OCI-LY7 (cell line): ENCODE measurements around the gene AURKAIP1. TPM values are rescaled to one million over a fixed set of nuclear protein-coding genes. Genes with fewer than 3 reads are reported as not detected.
A peak's percentile ranks its signal among the peaks of the same experiment; 100 is the strongest.

Source experiments
- BruUV-seq: library from RNA; stranded (reverse); fragments of 400-500 nt; replicated peaks from 2 replicates; lab custom pipeline; 2021; lab: Mats Ljungman, UMichigan
- CTCF ChIA-PET: fragments of 300-600 bp; sonication (Branson Sonifier 250); formaldehyde crosslinking; loops from one replicate; lab custom pipeline; 2022; ENCODE audit warnings: antibody characterized with exemption; ENCODE audit not compliant: unreplicated experiment; lab: Charles Lee
- POLR2A ChIA-PET: fragments of 300-600 bp; sonication (Branson Sonifier 250); formaldehyde crosslinking; loops from one replicate; lab custom pipeline; 2022; ENCODE audit warnings: antibody characterized with exemption; lab: Charles Lee
- DNase-seq: peaks from one replicate; pipeline ENCODE4 v3.0.0-alpha.2; 2015; ENCODE audit warnings: low spot score
- H2AFZ ChIP-seq: fragments of 200-600 bp; sonication (generic), shearing (Covaris generic); 2 replicates; pipeline ENCODE4 v1.6.1; 2014; ENCODE audit warnings: mild to moderate bottlenecking, antibody characterized with exemption, low read length, moderate library complexity
- H3K27ac ChIP-seq: fragments of 200-600 bp; sonication (generic); 2 replicates; pipeline ENCODE4 v1.5.1; 2014; ENCODE audit warnings: mixed run types, low read depth, mild to moderate bottlenecking, moderate library complexity, low read length, inconsistent platforms; ENCODE audit not compliant: poor library complexity, severe bottlenecking
- H3K36me3 ChIP-seq: fragments of 200-600 bp; sonication (generic); 2 replicates; pipeline ENCODE4 v1.6.1; 2014; ENCODE audit warnings: mild to moderate bottlenecking, antibody characterized with exemption, low read length, moderate library complexity, mixed read lengths; ENCODE audit not compliant: insufficient read depth
- H3K4me1 ChIP-seq: fragments of 200-600 bp; sonication (generic); 2 replicates; pipeline ENCODE4 v1.5.1; 2014; ENCODE audit warnings: mild to moderate bottlenecking, low read length; ENCODE audit not compliant: insufficient read depth, poor library complexity, severe bottlenecking
- H3K4me2 ChIP-seq: fragments of 200-600 bp; sonication (generic); 2 replicates; pipeline ENCODE4 v1.6.1; 2014; ENCODE audit warnings: mild to moderate bottlenecking, low read length
- H3K4me3 ChIP-seq: fragments of 200-600 bp; sonication (generic); 2 replicates; pipeline ENCODE4 v1.5.1; 2014; ENCODE audit warnings: mild to moderate bottlenecking, low read depth, low read length; ENCODE audit not compliant: poor library complexity, severe bottlenecking
- H3K79me2 ChIP-seq: fragments of 200-600 bp; sonication (generic); 2 replicates; pipeline ENCODE4 v1.6.1; 2016; ENCODE audit warnings: low read depth, mild to moderate bottlenecking, low read length, moderate library complexity, mixed read lengths; ENCODE audit not compliant: insufficient read depth
- H3K9me2 ChIP-seq: fragments of 200-600 bp; sonication (generic); 2 replicates; pipeline ENCODE4 v1.6.1; 2016; ENCODE audit warnings: mild to moderate bottlenecking, low read length, mixed read lengths; ENCODE audit not compliant: insufficient read depth
- H3K9me3 ChIP-seq: fragments of 200-600 bp; sonication (generic); 2 replicates; pipeline ENCODE4 v1.6.1; 2014; ENCODE audit warnings: mild to moderate bottlenecking, mixed run types, low read length, mixed read lengths
- H4K20me1 ChIP-seq: fragments of 200-600 bp; sonication (generic); 2 replicates; pipeline ENCODE4 v1.6.1; 2014; ENCODE audit warnings: mild to moderate bottlenecking, antibody characterized with exemption, low read length, moderate library complexity, mixed read lengths; ENCODE audit not compliant: insufficient read depth
- CTCF ChIP-seq: fragments of 200-600 bp; sonication (generic); conservative IDR thresholded peaks from 2 replicates; pipeline ENCODE4 v1.5.1; 2014; ENCODE audit warnings: mild to moderate bottlenecking, antibody characterized with exemption, low read length, moderate library complexity, mixed read lengths
- EZH2phosphoT487 ChIP-seq: fragments of 200-600 bp; sonication (generic); IDR thresholded peaks from 2 replicates; pipeline ENCODE4 v1.6.1; 2018; ENCODE audit warnings: low read depth, borderline replicate concordance, mild to moderate bottlenecking, mixed run types, antibody characterized with exemption, low read length, moderate library complexity, mixed read lengths
- intact Hi-C: fragments of 100-400 bp; cut with micrococcal nuclease; formaldehyde crosslinking; loops from one replicate; pipeline ENCODE4 v1.10.0; 2022; ENCODE audit not compliant: unreplicated experiment
- total RNA-seq, 2 experiments: library from RNA; depleted of rRNA in 1 of 2; stranded (reverse); fragments of >200 nt in 1 of 2; shearing (Covaris generic) in 1 of 2; gene quantifications; 2 replicates each; pipeline ENCODE4 v1.2.3, GENCODE V29; 2014 to 2022

Gene AURKAIP1
- total RNA-seq, 2 experiments from 2014 or later: 163 to 172 TPM

- BruUV-seq: no TSS peak
- Histone ChIP-seq H3K4me2 (no peak overlapping the region), H3K9me3 (no peaks in the 10 kb centered on the region), H3K79me2 (no peaks in the 10 kb centered on the region), H3K36me3 (peaks cover 10% of the 10 kb centered on the region), H3K4me3 (no peak overlapping the region), H2AFZ (no peak overlapping the region), H4K20me1 (no peaks in the 10 kb centered on the region), H3K27ac (no peak overlapping the region), H3K4me1 (no peaks in the 10 kb centered on the region), H3K9me2 (no peaks in the 10 kb centered on the region)
- POLR2A ChIA-PET: no interaction called here
- CTCF ChIA-PET: interaction anchor here (1.2 kb wide), 1 partner anchor 8 kb away, joined by 5 read pairs; no protein-coding TSS in a partner anchor
- no peak for DNase-seq
- intact Hi-C loops: no loop called here
- TF ChIP-seq CTCF (no peak), EZH2phosphoT487 (no peak)
Observed at GRCh38 chr1:1338278-1338677, 36.7 kb downstream of the AURKAIP1 start.

DNA sequence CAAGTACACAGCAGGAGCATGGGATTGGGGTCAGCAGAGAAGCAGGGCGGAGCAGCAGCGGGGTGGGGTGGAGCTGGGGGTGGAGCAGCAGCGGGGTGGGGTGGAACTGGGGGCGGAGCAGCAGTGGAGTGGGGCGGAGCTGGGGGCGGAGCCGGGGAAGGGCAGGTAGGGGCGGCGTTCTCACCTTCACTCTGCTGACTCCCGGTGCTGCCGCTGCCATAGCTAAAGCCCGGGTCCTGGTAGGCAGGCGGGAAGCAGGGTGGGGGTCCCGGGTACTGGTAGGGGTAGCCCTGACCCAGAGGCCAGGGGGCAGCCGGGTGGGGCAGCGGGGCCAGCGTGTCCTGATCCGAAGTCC lies 37.2 kb downstream of the AURKAIP1 start:
- peak; percentile 58 for DNase-seq
- H3K36me3 ChIP-seq: peaks cover 10% of the 10 kb centered on the region
- no peaks in the 10 kb centered on the region for H3K9me3 ChIP-seq
- BruUV-seq: no TSS peak
- H3K9me2 ChIP-seq: no peaks in the 10 kb centered on the region
- no peak overlapping the region for H3K4me2 ChIP-seq
- no peak overlapping the region for H2AFZ ChIP-seq
- ChIA-PET CTCF (interaction anchor here (1.2 kb wide), 1 partner anchor 8 kb away, joined by 5 read pairs; no protein-coding TSS in a partner anchor), POLR2A (no interaction called here)
- H4K20me1 ChIP-seq: no peaks in the 10 kb centered on the region
- intact Hi-C loops: no loop called here
- no peaks in the 10 kb centered on the region for H3K79me2 ChIP-seq
- TF ChIP-seq CTCF (no peak), EZH2phosphoT487 (no peak)
- no peak overlapping the region for H3K4me3 ChIP-seq
- no peak overlapping the region for H3K27ac ChIP-seq
- H3K4me1 ChIP-seq: no peaks in the 10 kb centered on the region

DNA sequence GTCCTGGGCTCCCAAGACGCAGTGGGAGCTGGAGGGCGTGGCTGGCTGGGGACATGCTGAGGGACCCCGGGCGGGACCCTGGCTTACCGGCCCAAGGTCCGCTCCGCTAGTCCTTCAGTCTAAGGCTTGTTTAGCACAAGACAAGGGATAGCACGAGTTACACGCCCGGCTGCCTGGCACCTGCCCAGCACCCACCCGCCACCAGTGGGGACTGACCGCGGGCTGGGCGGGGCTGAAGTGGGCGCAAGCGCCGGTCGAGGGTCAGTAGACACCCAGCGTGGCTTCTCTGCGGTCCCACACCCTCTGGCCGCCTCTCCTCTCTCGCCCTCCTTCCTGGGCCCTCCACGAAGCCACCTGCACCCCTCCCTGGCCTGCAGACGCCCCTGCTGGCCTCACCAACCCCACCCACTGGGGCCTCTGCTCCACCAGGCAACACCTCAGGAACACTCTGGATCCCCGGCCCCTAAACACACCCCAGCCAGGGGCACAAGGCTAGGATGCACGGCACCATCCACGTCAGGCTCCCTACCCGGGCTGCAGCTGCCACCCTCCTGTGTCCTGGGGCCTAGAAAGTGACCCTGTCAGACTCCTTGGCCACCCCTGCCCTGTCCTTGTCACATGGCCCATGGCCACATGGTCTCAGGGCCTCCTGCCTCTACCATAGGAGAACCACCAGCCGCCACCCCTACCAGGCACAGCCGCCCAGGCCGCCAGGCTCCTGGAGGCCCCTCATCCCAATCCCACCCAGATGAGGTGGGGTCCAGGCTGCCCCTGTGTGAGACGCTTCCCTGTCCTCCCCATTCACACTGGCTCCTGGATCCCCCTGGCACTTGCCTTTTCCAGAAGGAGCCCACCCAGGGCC lies 37.8 kb downstream of the AURKAIP1 start:
- H3K36me3 ChIP-seq: peaks cover 10% of the 10 kb centered on the region
- no peak overlapping the region for H3K27ac ChIP-seq
- ChIA-PET CTCF (no interaction called here), POLR2A (no interaction called here)
- H4K20me1 ChIP-seq: no peaks in the 10 kb centered on the region
- no peaks in the 10 kb centered on the region for H3K9me2 ChIP-seq
- TF ChIP-seq CTCF: no peak
- TF ChIP-seq EZH2phosphoT487: no peak
- H3K4me2 ChIP-seq: no peak overlapping the region
- no peaks in the 10 kb centered on the region for H3K4me1 ChIP-seq
- DNase-seq: no peak
- BruUV-seq: no TSS peak
- no peaks in the 10 kb centered on the region for H3K9me3 ChIP-seq
- no peak overlapping the region for H2AFZ ChIP-seq
- H3K4me3 ChIP-seq: no peak overlapping the region
- intact Hi-C loops: no loop called here
- H3K79me2 ChIP-seq: no peaks in the 10 kb centered on the region
